Measurements from ENCODE around the gene SLIT3.

The SLIT3 gene

DNA sequence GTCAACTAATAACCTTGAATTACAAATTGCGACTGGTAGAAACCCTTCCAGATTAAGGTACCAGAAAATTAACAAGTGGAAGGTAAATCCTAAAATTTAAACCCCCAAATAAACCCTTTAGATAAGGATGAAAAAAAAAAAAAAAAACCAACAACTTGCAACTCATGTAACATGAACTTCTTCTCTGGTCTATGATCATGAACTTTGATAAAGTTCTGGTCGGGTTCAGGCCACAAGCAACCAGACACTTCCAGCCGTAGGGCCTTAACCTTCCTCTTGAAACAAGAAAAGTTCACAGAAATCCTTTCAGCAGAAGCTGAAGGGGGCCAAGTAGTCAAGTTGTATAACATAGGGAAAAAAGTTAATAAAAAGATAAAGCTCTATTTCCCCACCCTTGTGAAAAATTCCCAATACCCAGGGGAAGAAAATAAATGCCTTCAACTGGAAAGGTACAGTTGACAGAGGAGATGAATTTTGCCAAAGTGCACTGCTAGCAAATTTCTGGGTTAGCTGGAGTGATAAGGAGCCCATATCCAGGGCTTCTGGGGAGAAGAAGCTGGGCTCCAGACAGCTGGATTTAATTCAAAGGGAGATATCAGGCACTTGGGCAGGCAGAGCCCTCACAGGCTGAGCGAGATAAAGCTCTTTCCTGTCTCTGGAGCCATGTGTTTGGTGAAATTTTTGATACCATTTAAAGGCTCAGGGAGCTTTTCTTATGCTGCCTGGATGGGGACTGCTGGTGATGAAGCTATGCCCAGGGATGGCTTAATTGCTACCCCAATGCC, 487.6 kb downstream of the SLIT3 start:
- no peaks in the 10 kb centered on the region for H3K36me3 ChIP-seq (ENCODE audit: control insufficient read depth, low read length)
- H3K9me2 ChIP-seq (replicated peaks; ENCODE audit: control insufficient read depth, low read length) = no peaks in the 10 kb centered on the region
- H3K4me3 ChIP-seq (ENCODE audit: low read length) = no peak overlapping the region
- no peak overlapping the region for H3K4me2 ChIP-seq (ENCODE audit: low read length)
- H3K9me3 ChIP-seq (ENCODE audit: control insufficient read depth, insufficient read depth, low read length) = no peaks in the 10 kb centered on the region
- H3F3A ChIP-seq (ENCODE audit: control insufficient read depth, insufficient read depth) = no peaks in the 10 kb centered on the region
- no peaks in the 10 kb centered on the region for H4K20me1 ChIP-seq (ENCODE audit: control insufficient read depth, insufficient read depth, low read depth, low read length)
- no peaks in the 10 kb centered on the region for H3K27me3 ChIP-seq (ENCODE audit: control insufficient read depth, low read length)
- TF ChIP-seq, protein P1, sequence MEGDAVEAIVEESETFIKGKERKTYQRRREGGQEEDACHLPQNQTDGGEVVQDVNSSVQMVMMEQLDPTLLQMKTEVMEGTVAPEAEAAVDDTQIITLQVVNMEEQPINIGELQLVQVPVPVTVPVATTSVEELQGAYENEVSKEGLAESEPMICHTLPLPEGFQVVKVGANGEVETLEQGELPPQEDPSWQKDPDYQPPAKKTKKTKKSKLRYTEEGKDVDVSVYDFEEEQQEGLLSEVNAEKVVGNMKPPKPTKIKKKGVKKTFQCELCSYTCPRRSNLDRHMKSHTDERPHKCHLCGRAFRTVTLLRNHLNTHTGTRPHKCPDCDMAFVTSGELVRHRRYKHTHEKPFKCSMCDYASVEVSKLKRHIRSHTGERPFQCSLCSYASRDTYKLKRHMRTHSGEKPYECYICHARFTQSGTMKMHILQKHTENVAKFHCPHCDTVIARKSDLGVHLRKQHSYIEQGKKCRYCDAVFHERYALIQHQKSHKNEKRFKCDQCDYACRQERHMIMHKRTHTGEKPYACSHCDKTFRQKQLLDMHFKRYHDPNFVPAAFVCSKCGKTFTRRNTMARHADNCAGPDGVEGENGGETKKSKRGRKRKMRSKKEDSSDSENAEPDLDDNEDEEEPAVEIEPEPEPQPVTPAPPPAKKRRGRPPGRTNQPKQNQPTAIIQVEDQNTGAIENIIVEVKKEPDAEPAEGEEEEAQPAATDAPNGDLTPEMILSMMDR (IDR thresholded peaks at IDR 0.05; ENCODE audit: low read depth, low read length, poor library complexity, severe bottlenecking) = no peak
- TF ChIP-seq EZH2phosphoT487 (IDR thresholded peaks at IDR 0.05; ENCODE audit: borderline replicate concordance, low read length) = no peak
- no peaks in the 10 kb centered on the region for H3K4me1 ChIP-seq (ENCODE audit: control insufficient read depth, low read length)
- H3K79me2 ChIP-seq (ENCODE audit: control insufficient read depth, low read length) = no peaks in the 10 kb centered on the region
- no peak overlapping the region for H3K27ac ChIP-seq (ENCODE audit: low read depth, low read length)

DNA sequence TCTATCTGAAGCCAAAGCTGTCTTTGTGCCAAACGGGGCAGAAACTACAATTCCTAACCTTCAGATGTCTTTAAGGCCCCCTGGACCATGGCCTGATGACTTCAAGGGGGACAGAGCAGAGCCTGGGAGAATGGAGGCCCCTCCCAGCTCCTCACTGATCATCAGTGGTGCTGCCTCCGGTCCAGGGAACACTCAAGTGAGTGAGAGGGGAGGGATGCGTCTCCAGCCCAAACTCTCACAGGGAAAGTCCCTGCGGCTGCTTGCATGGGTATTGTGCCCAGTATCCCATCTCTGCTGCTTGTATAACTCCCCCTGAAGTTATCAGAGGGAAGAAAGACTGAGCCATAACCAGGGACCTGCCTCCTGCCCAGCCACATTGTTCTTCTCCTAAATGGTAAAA, 490.3 kb downstream of the SLIT3 start:
- Histone ChIP-seq H3K4me3 (ENCODE audit: low read length) (no peak overlapping the region), H3F3A (ENCODE audit: control insufficient read depth, insufficient read depth) (no peaks in the 10 kb centered on the region), H3K27ac (ENCODE audit: low read depth, low read length) (no peak overlapping the region), H3K4me1 (ENCODE audit: control insufficient read depth, low read length) (no peaks in the 10 kb centered on the region), H3K9me3 (ENCODE audit: control insufficient read depth, insufficient read depth, low read length) (no peaks in the 10 kb centered on the region), H3K79me2 (ENCODE audit: control insufficient read depth, low read length) (no peaks in the 10 kb centered on the region), H4K20me1 (ENCODE audit: control insufficient read depth, insufficient read depth, low read depth, low read length) (no peaks in the 10 kb centered on the region), H3K9me2 (replicated peaks; ENCODE audit: control insufficient read depth, low read length) (no peaks in the 10 kb centered on the region), H3K4me2 (ENCODE audit: low read length) (no peak overlapping the region), H3K27me3 (ENCODE audit: control insufficient read depth, low read length) (no peaks in the 10 kb centered on the region), H3K36me3 (ENCODE audit: control insufficient read depth, low read length) (no peaks in the 10 kb centered on the region)
- TF ChIP-seq, protein P1 (IDR thresholded peaks at IDR 0.05; ENCODE audit: low read depth, low read length, poor library complexity, severe bottlenecking) = no peak
- TF ChIP-seq EZH2phosphoT487 (IDR thresholded peaks at IDR 0.05; ENCODE audit: borderline replicate concordance, low read length) = no peak

DNA sequence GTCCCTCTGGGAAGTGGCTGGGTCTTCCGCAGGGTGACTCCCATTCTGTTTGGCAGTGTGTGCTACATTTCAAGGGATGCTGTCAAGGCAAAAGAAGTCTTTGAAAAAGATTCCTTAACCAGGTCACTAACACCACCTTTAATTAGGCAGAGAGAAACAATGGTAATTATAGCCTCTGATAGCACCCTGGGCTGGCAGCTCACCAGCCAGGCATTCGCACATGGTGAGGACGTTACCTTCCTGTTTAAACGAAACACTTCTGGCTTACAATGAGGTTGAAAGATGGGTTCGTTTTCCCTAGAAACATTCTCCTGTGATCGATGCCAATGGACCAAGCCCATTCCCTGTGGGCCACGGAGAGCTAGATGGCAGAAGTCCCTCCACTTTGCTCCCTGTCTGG, 491.7 kb downstream of the SLIT3 start:
- TF ChIP-seq, protein P1 (IDR thresholded peaks at IDR 0.05; ENCODE audit: low read depth, low read length, poor library complexity, severe bottlenecking) = no peak
- TF ChIP-seq EZH2phosphoT487 (IDR thresholded peaks at IDR 0.05; ENCODE audit: borderline replicate concordance, low read length) = no peak
- no peaks in the 10 kb centered on the region for H3K9me2 ChIP-seq (replicated peaks; ENCODE audit: control insufficient read depth, low read length)
- H3K4me3 ChIP-seq (ENCODE audit: low read length) = no peak overlapping the region
- no peaks in the 10 kb centered on the region for H4K20me1 ChIP-seq (ENCODE audit: control insufficient read depth, insufficient read depth, low read depth, low read length)
- H3K27ac ChIP-seq (ENCODE audit: low read depth, low read length) = no peak overlapping the region
- no peaks in the 10 kb centered on the region for H3F3A ChIP-seq (ENCODE audit: control insufficient read depth, insufficient read depth)
- H3K79me2 ChIP-seq (ENCODE audit: control insufficient read depth, low read length) = no peaks in the 10 kb centered on the region
- no peaks in the 10 kb centered on the region for H3K36me3 ChIP-seq (ENCODE audit: control insufficient read depth, low read length)
- H3K27me3 ChIP-seq (ENCODE audit: control insufficient read depth, low read length) = no peaks in the 10 kb centered on the region
- no peaks in the 10 kb centered on the region for H3K4me1 ChIP-seq (ENCODE audit: control insufficient read depth, low read length)
- H3K9me3 ChIP-seq (ENCODE audit: control insufficient read depth, insufficient read depth, low read length) = no peaks in the 10 kb centered on the region
- H3K4me2 ChIP-seq (ENCODE audit: low read length) = no peak overlapping the region

All from DOHH2 (cell line).